ENCODE data around the gene CRELD2.

The CRELD2 gene

GRCh38 chr22:49906799-49907290 is 11.6 kb upstream of the CRELD2 start:
- no peak for DNase-seq
- ATAC-seq (ENCODE audit: insufficient read depth, low read depth): no peak
- Histone ChIP-seq H3K9ac (ENCODE audit: low read depth, low read length) (no peak overlapping the region), H4K20me1 (ENCODE audit: insufficient read depth, low read length) (peaks cover 44% of the 10 kb centered on the region), H2AFZ (ENCODE audit: low read depth, low read length) (no peak overlapping the region), H3K4me2 (ENCODE audit: insufficient read depth, low read length) (no peak overlapping the region), H3K36me3 (ENCODE audit: insufficient read depth, low read length) (peaks cover 70% of the 10 kb centered on the region), H3K4me1 (ENCODE audit: insufficient read depth, low read length) (no peaks in the 10 kb centered on the region), H3K4me3 (ENCODE audit: low read depth in 1 of 2, low read length in 2 of 2) (no peak overlapping the region), H3K27me3 (ENCODE audit: insufficient read depth, low read length, poor library complexity) (no peaks in the 10 kb centered on the region), H3K79me2 (ENCODE audit: insufficient read depth, low read length) (peaks cover 3% of the 10 kb centered on the region; the same call in 1 of the 2 replicates), H3K27ac (ENCODE audit: low read length) (peak overlapping the region; percentile 36; the same call in 1 of the 2 replicates), H3K9me3 (ENCODE audit: insufficient read depth, low read length, severe bottlenecking) (no peaks in the 10 kb centered on the region)
- TF ChIP-seq EZH2 (IDR thresholded peaks at IDR 0.05; ENCODE audit: borderline replicate concordance, low read depth, low read length, severe bottlenecking): no peak
- TF ChIP-seq, protein P1, sequence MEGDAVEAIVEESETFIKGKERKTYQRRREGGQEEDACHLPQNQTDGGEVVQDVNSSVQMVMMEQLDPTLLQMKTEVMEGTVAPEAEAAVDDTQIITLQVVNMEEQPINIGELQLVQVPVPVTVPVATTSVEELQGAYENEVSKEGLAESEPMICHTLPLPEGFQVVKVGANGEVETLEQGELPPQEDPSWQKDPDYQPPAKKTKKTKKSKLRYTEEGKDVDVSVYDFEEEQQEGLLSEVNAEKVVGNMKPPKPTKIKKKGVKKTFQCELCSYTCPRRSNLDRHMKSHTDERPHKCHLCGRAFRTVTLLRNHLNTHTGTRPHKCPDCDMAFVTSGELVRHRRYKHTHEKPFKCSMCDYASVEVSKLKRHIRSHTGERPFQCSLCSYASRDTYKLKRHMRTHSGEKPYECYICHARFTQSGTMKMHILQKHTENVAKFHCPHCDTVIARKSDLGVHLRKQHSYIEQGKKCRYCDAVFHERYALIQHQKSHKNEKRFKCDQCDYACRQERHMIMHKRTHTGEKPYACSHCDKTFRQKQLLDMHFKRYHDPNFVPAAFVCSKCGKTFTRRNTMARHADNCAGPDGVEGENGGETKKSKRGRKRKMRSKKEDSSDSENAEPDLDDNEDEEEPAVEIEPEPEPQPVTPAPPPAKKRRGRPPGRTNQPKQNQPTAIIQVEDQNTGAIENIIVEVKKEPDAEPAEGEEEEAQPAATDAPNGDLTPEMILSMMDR (IDR thresholded peaks at IDR 0.05; ENCODE audit: borderline replicate concordance, extremely low read depth, low read length, poor library complexity, severe bottlenecking): no peak

GRCh38 chr22:49907807-49908206 is 10.6 kb upstream of the CRELD2 start:
- Histone ChIP-seq H4K20me1 (ENCODE audit: insufficient read depth, low read length) (peaks cover 35% of the 10 kb centered on the region), H3K4me3 (ENCODE audit: low read depth in 1 of 2, low read length in 2 of 2) (no peak overlapping the region), H3K4me2 (ENCODE audit: insufficient read depth, low read length) (no peak overlapping the region), H3K4me1 (ENCODE audit: insufficient read depth, low read length) (no peaks in the 10 kb centered on the region), H3K9me3 (ENCODE audit: insufficient read depth, low read length, severe bottlenecking) (no peaks in the 10 kb centered on the region), H3K79me2 (ENCODE audit: insufficient read depth, low read length) (peaks cover 3% of the 10 kb centered on the region; the same call in 1 of the 2 replicates), H3K27me3 (ENCODE audit: insufficient read depth, low read length, poor library complexity) (no peaks in the 10 kb centered on the region), H3K27ac (ENCODE audit: low read length) (no peak overlapping the region), H2AFZ (ENCODE audit: low read depth, low read length) (no peak overlapping the region), H3K36me3 (ENCODE audit: insufficient read depth, low read length) (peaks cover 70% of the 10 kb centered on the region), H3K9ac (ENCODE audit: low read depth, low read length) (no peak overlapping the region)
- TF ChIP-seq, protein P1 (IDR thresholded peaks at IDR 0.05; ENCODE audit: borderline replicate concordance, extremely low read depth, low read length, poor library complexity, severe bottlenecking): no peak
- TF ChIP-seq EZH2 (IDR thresholded peaks at IDR 0.05; ENCODE audit: borderline replicate concordance, low read depth, low read length, severe bottlenecking): no peak
- no peak for DNase-seq
- no peak for ATAC-seq (ENCODE audit: insufficient read depth, low read depth)

DNA sequence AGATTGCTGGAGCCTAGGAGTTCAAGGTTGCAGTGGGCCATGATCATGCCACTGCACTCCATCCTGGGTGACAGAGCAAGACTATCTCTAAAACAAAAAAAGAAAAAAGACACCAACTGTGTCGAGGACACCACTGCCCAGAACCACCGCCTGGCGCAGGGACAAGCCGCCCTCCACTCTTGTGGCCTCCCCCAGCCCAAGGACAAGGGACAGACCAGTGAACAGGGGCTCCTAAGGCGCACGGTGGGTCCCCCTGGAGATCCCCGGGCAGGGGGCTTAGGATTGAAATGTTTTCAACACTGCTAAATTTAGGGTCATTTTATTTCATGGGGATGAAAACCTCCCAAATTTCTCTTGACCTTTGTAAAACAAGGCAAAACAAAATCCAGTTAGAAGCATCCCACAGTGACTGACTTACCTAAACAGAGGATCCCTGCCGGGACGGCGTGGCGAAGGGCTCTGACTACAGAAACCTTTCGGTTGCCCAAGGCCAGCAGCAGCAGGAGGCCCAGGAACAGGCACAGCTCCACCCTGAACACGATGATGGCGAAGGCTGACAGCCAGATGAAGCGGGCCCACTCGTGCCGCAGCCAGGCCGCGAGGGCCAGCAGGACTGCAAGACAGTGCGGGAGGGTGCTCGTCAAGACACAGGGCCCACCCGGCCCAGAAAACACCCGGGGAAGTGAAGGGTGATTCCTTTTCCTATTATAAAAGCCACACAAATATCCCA is 8.8 kb upstream of the CRELD2 start:
- Histone ChIP-seq H3K27me3 (ENCODE audit: insufficient read depth, low read length, poor library complexity) (no peaks in the 10 kb centered on the region), H3K36me3 (ENCODE audit: insufficient read depth, low read length) (peaks cover 70% of the 10 kb centered on the region), H4K20me1 (ENCODE audit: insufficient read depth, low read length) (peaks cover 33% of the 10 kb centered on the region), H3K9ac (ENCODE audit: low read depth, low read length) (no peak overlapping the region), H2AFZ (ENCODE audit: low read depth, low read length) (no peak overlapping the region), H3K4me3 (ENCODE audit: low read depth in 1 of 2, low read length in 2 of 2) (no peak overlapping the region), H3K9me3 (ENCODE audit: insufficient read depth, low read length, severe bottlenecking) (no peaks in the 10 kb centered on the region), H3K79me2 (ENCODE audit: insufficient read depth, low read length) (peaks cover 4% of the 10 kb centered on the region), H3K4me2 (ENCODE audit: insufficient read depth, low read length) (no peak overlapping the region), H3K27ac (ENCODE audit: low read length) (no peak overlapping the region), H3K4me1 (ENCODE audit: insufficient read depth, low read length) (no peaks in the 10 kb centered on the region)
- DNase-seq (no peak), ATAC-seq (ENCODE audit: insufficient read depth, low read depth) (no peak)
- TF ChIP-seq, protein P1 (IDR thresholded peaks at IDR 0.05; ENCODE audit: borderline replicate concordance, extremely low read depth, low read length, poor library complexity, severe bottlenecking): no peak
- TF ChIP-seq EZH2 (IDR thresholded peaks at IDR 0.05; ENCODE audit: borderline replicate concordance, low read depth, low read length, severe bottlenecking): no peak
